Right hindlimb (tissue), 1 donor: ENCODE measurements around the gene CDC25A.
"Not testable (repeated sequence)": the region's sequence is repeated elsewhere in the genome, so short reads cannot be mapped to it uniquely, and the experiment has no call there.

Experiments used
- DNase-seq: peaks from one replicate; pipeline ENCODE4 v3.0.0-alpha.2; 2018

CDC25A gene

GRCh38 chr3:48188266-48189201 is at the start of gene CDC25A:
TSS of gene CDC25A (minus strand) at chr3:48188417. CDS start at chr3:48187947, 470 bp downstream.
- peak; percentile 99 for DNase-seq

GRCh38 chr3:48236531-48236930 is 48.3 kb upstream of the CDC25A start:
- no peak for DNase-seq

GRCh38 chr3:48233542-48233941 is 45.3 kb upstream of the CDC25A start:
- no peak for DNase-seq

- DNase-seq = peak; percentile 62
Observed at GRCh38 chr3:48232734-48233133, 44.5 kb upstream of the CDC25A start.

GRCh38 chr3:48232232-48232631 is 44.0 kb upstream of the CDC25A start:
- DNase-seq = no peak

GRCh38 chr3:48226939-48227338 is 38.7 kb upstream of the CDC25A start:
- no peak for DNase-seq

- no peak for DNase-seq
Observed at GRCh38 chr3:48225587-48225986, 37.4 kb upstream of the CDC25A start.

GRCh38 chr3:48222616-48223513 is 34.6 kb upstream of the CDC25A start, which contains the start of gene CAMP:
TSS of gene CAMP (plus strand) at chr3:48223495. CDS start at chr3:48223512, 17 bp downstream.
- DNase-seq = no peak

GRCh38 chr3:48220746-48221145 is 32.5 kb upstream of the CDC25A start:
- DNase-seq = no peak

GRCh38 chr3:48219543-48219942 is 31.3 kb upstream of the CDC25A start:
- DNase-seq = no peak

GRCh38 chr3:48218537-48218936 is 30.3 kb upstream of the CDC25A start:
- DNase-seq = no peak

GRCh38 chr3:48217449-48217848 is 29.2 kb upstream of the CDC25A start:
- no peak for DNase-seq

GRCh38 chr3:48215876-48216275 is 27.7 kb upstream of the CDC25A start:
- DNase-seq = no peak

- peak; percentile 35 for DNase-seq
Observed at GRCh38 chr3:48215466-48215865, 27.2 kb upstream of the CDC25A start.

GRCh38 chr3:48215019-48215418 is 26.8 kb upstream of the CDC25A start:
- DNase-seq = no peak

- DNase-seq = no peak
Observed at GRCh38 chr3:48214225-48214624, 26.0 kb upstream of the CDC25A start.

- not testable (repeated sequence) for DNase-seq
Observed at GRCh38 chr3:48211776-48212175, 23.6 kb upstream of the CDC25A start.

- DNase-seq = not testable (repeated sequence)
Observed at GRCh38 chr3:48210534-48210933, 22.3 kb upstream of the CDC25A start.

- no peak for DNase-seq
Observed at GRCh38 chr3:48209445-48209844, 21.2 kb upstream of the CDC25A start.

GRCh38 chr3:48208076-48208475 is 19.9 kb upstream of the CDC25A start:
- DNase-seq = no peak

- DNase-seq = no peak
Observed at GRCh38 chr3:48202632-48203031, 14.4 kb upstream of the CDC25A start.

GRCh38 chr3:48199117-48199516 is 10.9 kb upstream of the CDC25A start:
- DNase-seq = no peak

GRCh38 chr3:48196611-48197010 is 8.4 kb upstream of the CDC25A start:
- no peak for DNase-seq
